ENCODE data around the gene PPARG.

GRCh38 chr3:12371525-12372140 lies 82.8 kb downstream of the PPARG start:
- peak in 1 of 4 experiments; percentile 8 for TF ChIP-seq CTCF (IDR thresholded peaks at IDR 0.05)
- no peak for TF ChIP-seq POLR2A (IDR thresholded peaks at IDR 0.05)
- no peak for TF ChIP-seq POLR2AphosphoS5 (IDR thresholded peaks at IDR 0.05)
